Measurements from ENCODE around the gene PPP2R2B.

DNA sequence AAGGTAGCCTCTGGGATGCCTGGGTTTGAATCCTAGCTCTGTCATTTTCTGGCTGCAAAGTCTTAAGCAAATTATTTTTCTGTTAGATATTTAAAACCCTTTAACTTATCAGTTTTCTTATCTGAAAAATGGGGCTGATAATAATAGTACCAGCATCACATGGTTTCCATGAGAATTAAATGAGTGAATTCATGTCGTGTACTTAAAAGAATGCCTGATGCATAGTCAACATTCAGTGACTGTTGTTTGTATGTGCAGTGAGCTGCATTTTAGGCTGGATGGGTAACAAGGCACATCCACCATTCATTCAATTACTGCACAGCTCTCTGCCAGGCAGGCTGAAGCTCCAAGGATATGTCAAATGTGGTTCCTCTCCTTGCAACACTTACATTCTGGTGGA, 122.0 kb downstream of the PPP2R2B start:
- TF ChIP-seq, protein P1, sequence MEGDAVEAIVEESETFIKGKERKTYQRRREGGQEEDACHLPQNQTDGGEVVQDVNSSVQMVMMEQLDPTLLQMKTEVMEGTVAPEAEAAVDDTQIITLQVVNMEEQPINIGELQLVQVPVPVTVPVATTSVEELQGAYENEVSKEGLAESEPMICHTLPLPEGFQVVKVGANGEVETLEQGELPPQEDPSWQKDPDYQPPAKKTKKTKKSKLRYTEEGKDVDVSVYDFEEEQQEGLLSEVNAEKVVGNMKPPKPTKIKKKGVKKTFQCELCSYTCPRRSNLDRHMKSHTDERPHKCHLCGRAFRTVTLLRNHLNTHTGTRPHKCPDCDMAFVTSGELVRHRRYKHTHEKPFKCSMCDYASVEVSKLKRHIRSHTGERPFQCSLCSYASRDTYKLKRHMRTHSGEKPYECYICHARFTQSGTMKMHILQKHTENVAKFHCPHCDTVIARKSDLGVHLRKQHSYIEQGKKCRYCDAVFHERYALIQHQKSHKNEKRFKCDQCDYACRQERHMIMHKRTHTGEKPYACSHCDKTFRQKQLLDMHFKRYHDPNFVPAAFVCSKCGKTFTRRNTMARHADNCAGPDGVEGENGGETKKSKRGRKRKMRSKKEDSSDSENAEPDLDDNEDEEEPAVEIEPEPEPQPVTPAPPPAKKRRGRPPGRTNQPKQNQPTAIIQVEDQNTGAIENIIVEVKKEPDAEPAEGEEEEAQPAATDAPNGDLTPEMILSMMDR (conservative IDR thresholded peaks at IDR 0.05; ENCODE audit: low read depth, low read length): no peak
- TF ChIP-seq EZH2 (IDR thresholded peaks at IDR 0.05; ENCODE audit: low read length, unreplicated experiment) (no peak), EZH2phosphoT487 (IDR thresholded peaks at IDR 0.05; ENCODE audit: borderline replicate concordance, low read length) (no peak)

Data from PC-3 (cell line).